OCI-LY7 (cell line): Measurements from ENCODE around the gene CDC42. TPM values are rescaled to one million over a fixed set of nuclear protein-coding genes. Genes with fewer than 3 reads are reported as not detected.
"Not testable (repeated sequence)": the region's sequence is repeated elsewhere in the genome, so short reads cannot be mapped to it uniquely, and the experiment has no call there.

Experiments used
- BruUV-seq: library from RNA; stranded (reverse); fragments of 400-500 nt; replicated peaks from 2 replicates; lab custom pipeline; 2021; lab: Mats Ljungman, UMichigan
- CTCF ChIA-PET: fragments of 300-600 bp; sonication (Branson Sonifier 250); formaldehyde crosslinking; loops from one replicate; lab custom pipeline; 2022; ENCODE audit warnings: antibody characterized with exemption; ENCODE audit not compliant: unreplicated experiment; lab: Charles Lee
- POLR2A ChIA-PET: fragments of 300-600 bp; sonication (Branson Sonifier 250); formaldehyde crosslinking; loops from one replicate; lab custom pipeline; 2022; ENCODE audit warnings: antibody characterized with exemption; lab: Charles Lee
- DNase-seq: peaks from one replicate; pipeline ENCODE4 v3.0.0-alpha.2; 2015; ENCODE audit warnings: low spot score
- H2AFZ ChIP-seq: fragments of 200-600 bp; sonication (generic), shearing (Covaris generic); 2 replicates; pipeline ENCODE4 v1.6.1; 2014; ENCODE audit warnings: mild to moderate bottlenecking, antibody characterized with exemption, low read length, moderate library complexity
- H3K27ac ChIP-seq: fragments of 200-600 bp; sonication (generic); 2 replicates; pipeline ENCODE4 v1.5.1; 2014; ENCODE audit warnings: mixed run types, low read depth, mild to moderate bottlenecking, moderate library complexity, low read length, inconsistent platforms; ENCODE audit not compliant: poor library complexity, severe bottlenecking
- H3K36me3 ChIP-seq: fragments of 200-600 bp; sonication (generic); 2 replicates; pipeline ENCODE4 v1.6.1; 2014; ENCODE audit warnings: mild to moderate bottlenecking, antibody characterized with exemption, low read length, moderate library complexity, mixed read lengths; ENCODE audit not compliant: insufficient read depth
- H3K4me1 ChIP-seq: fragments of 200-600 bp; sonication (generic); 2 replicates; pipeline ENCODE4 v1.5.1; 2014; ENCODE audit warnings: mild to moderate bottlenecking, low read length; ENCODE audit not compliant: insufficient read depth, poor library complexity, severe bottlenecking
- H3K4me2 ChIP-seq: fragments of 200-600 bp; sonication (generic); 2 replicates; pipeline ENCODE4 v1.6.1; 2014; ENCODE audit warnings: mild to moderate bottlenecking, low read length
- H3K4me3 ChIP-seq: fragments of 200-600 bp; sonication (generic); 2 replicates; pipeline ENCODE4 v1.5.1; 2014; ENCODE audit warnings: mild to moderate bottlenecking, low read depth, low read length; ENCODE audit not compliant: poor library complexity, severe bottlenecking
- H3K79me2 ChIP-seq: fragments of 200-600 bp; sonication (generic); 2 replicates; pipeline ENCODE4 v1.6.1; 2016; ENCODE audit warnings: low read depth, mild to moderate bottlenecking, low read length, moderate library complexity, mixed read lengths; ENCODE audit not compliant: insufficient read depth
- H3K9me2 ChIP-seq: fragments of 200-600 bp; sonication (generic); 2 replicates; pipeline ENCODE4 v1.6.1; 2016; ENCODE audit warnings: mild to moderate bottlenecking, low read length, mixed read lengths; ENCODE audit not compliant: insufficient read depth
- H3K9me3 ChIP-seq: fragments of 200-600 bp; sonication (generic); 2 replicates; pipeline ENCODE4 v1.6.1; 2014; ENCODE audit warnings: mild to moderate bottlenecking, mixed run types, low read length, mixed read lengths
- H4K20me1 ChIP-seq: fragments of 200-600 bp; sonication (generic); 2 replicates; pipeline ENCODE4 v1.6.1; 2014; ENCODE audit warnings: mild to moderate bottlenecking, antibody characterized with exemption, low read length, moderate library complexity, mixed read lengths; ENCODE audit not compliant: insufficient read depth
- EZH2phosphoT487 ChIP-seq: fragments of 200-600 bp; sonication (generic); IDR thresholded peaks from 2 replicates; pipeline ENCODE4 v1.6.1; 2018; ENCODE audit warnings: low read depth, borderline replicate concordance, mild to moderate bottlenecking, mixed run types, antibody characterized with exemption, low read length, moderate library complexity, mixed read lengths
- intact Hi-C: fragments of 100-400 bp; cut with micrococcal nuclease; formaldehyde crosslinking; loops from one replicate; pipeline ENCODE4 v1.10.0; 2022; ENCODE audit not compliant: unreplicated experiment
- total RNA-seq, 2 experiments: library from RNA; depleted of rRNA in 1 of 2; stranded (reverse); fragments of >200 nt in 1 of 2; shearing (Covaris generic) in 1 of 2; gene quantifications; 2 replicates each; pipeline ENCODE4 v1.2.3, GENCODE V29; 2014 to 2022
- TF ChIP-seq, protein P1 (sequence below): fragments of 200-600 bp; sonication (generic); conservative IDR thresholded peaks from 2 replicates; pipeline ENCODE4 v1.5.1; 2014; ENCODE audit warnings: mild to moderate bottlenecking, antibody characterized with exemption, low read length, moderate library complexity, mixed read lengths

CDC42 gene
- total RNA-seq, 2 experiments from 2014 or later = 109 to 157 TPM

DNA sequence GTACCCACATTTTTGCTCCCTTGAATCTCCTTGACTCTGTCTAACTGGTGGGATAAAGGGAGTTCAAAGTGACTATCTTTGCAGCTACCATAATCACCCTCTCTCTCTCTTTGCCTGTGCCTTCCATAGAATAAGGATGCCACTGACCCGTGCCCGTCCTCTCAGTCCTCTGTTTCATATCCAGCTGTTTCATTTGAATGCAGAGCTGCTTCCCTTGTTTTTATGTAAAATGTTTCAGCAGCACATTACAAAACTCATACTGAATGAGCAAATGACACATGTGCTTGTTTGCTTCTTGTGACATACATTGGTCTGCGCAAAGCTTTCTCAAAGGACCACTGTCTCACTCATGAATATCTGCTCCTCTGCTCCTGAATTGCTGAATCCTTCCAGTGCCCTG, 38.4 kb downstream of the CDC42 start:
- intact Hi-C loops = no loop called here
- CTCF ChIA-PET = interaction anchor here (0.7 kb wide), 1 partner anchor 36 kb away, joined by 3 read pairs; no protein-coding TSS in a partner anchor
- Histone ChIP-seq H3K9me3 (no peaks in the 10 kb centered on the region), H3K79me2 (peaks cover 45% of the 10 kb centered on the region), H3K4me2 (no peak overlapping the region), H3K4me1 (peaks cover 52% of the 10 kb centered on the region), H2AFZ (no peak overlapping the region), H3K27ac (no peak overlapping the region), H3K36me3 (peaks cover 85% of the 10 kb centered on the region), H4K20me1 (peaks cover 43% of the 10 kb centered on the region), H3K4me3 (no peak overlapping the region), H3K9me2 (no peaks in the 10 kb centered on the region)
- POLR2A ChIA-PET = no interaction called here
- DNase-seq = no peak
- no peak for TF ChIP-seq EZH2phosphoT487
- TF ChIP-seq, protein P1, sequence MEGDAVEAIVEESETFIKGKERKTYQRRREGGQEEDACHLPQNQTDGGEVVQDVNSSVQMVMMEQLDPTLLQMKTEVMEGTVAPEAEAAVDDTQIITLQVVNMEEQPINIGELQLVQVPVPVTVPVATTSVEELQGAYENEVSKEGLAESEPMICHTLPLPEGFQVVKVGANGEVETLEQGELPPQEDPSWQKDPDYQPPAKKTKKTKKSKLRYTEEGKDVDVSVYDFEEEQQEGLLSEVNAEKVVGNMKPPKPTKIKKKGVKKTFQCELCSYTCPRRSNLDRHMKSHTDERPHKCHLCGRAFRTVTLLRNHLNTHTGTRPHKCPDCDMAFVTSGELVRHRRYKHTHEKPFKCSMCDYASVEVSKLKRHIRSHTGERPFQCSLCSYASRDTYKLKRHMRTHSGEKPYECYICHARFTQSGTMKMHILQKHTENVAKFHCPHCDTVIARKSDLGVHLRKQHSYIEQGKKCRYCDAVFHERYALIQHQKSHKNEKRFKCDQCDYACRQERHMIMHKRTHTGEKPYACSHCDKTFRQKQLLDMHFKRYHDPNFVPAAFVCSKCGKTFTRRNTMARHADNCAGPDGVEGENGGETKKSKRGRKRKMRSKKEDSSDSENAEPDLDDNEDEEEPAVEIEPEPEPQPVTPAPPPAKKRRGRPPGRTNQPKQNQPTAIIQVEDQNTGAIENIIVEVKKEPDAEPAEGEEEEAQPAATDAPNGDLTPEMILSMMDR = no peak
- BruUV-seq = no TSS peak

DNA sequence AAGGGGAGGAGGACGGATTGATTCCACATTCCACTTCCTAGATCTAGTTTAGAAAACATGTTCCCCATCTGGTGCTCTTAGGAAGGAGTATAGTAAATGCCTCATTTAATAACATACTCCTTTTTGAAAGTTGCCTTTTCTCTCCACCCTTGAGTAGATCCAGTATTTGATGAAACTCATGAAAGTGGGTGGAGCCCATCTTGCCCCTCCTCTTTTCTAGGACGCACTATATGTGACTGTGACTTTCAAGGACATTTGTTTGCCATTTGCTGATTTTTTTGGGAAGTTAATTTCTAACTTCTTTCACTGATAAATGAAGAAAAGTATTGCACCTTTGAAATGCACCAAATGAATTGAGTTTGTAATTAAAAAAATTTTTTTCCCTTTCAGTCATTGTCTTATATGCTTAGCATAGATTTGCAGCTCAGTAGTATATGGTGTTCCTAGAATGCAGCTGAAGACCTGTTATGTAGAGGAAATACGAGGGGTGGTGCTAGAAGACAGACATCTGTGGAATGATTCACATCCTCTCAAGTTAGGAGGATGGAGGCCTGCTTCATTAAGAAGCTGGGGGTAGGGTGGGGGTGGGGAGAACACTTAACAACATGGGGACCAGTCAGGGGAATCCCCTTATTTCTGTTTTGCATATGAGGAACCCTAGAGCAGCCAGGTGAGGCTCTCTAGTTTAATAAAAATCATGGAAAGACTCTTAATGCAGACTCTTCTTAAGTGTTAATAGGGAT, 39.7 kb downstream of the CDC42 start:
- H3K27ac ChIP-seq, H3K9me3 ChIP-seq, intact Hi-C loops, H3K4me3 ChIP-seq, H3K9me2 ChIP-seq, H2AFZ ChIP-seq: not testable (repeated sequence)
- DNase-seq = peak; percentile 59
- peaks cover 52% of the 10 kb centered on the region for H3K4me1 ChIP-seq
- BruUV-seq = TSS peak; percentile 78
- H3K36me3 ChIP-seq = peaks cover 84% of the 10 kb centered on the region
- peaks cover 41% of the 10 kb centered on the region for H3K79me2 ChIP-seq
- POLR2A ChIA-PET = interaction anchor here (0.6 to 1.0 kb wide), 4 partner anchors 51 to 121 kb away, joined by 3 to 4 read pairs (median 3); no protein-coding TSS in a partner anchor
- peaks cover 43% of the 10 kb centered on the region for H4K20me1 ChIP-seq
- CTCF ChIA-PET = interaction anchor here (0.5 to 0.6 kb wide), 2 partner anchors 43 to 105 kb away, joined by 3 to 5 read pairs; no protein-coding TSS in a partner anchor
- H3K4me2 ChIP-seq = peak overlapping the region; percentile 18; the same call in 1 of the 2 replicates

DNA sequence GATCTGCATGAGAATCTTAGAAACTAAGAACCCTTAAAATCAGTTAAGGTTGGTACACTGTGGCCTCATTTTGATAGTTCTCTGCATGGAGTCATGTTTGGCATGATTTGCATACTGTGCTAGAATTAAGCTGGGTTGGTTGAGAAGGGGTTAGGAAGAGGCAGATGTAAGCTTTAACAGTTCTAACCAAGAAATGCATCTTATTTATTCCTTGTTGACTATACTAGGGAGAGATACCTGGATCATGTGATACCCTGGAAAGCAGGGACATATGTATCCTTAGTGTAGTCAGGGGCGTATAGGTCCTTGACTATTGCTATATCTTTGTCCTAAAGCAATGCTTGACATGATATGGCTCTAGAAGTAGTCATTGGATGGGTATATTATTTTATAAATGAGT, 41.0 kb downstream of the CDC42 start:
- Histone ChIP-seq H3K9me3 (no peaks in the 10 kb centered on the region), H3K4me1 (peaks cover 46% of the 10 kb centered on the region), H3K27ac (no peak overlapping the region), H4K20me1 (peaks cover 34% of the 10 kb centered on the region), H3K4me2 (no peak overlapping the region), H3K9me2 (no peaks in the 10 kb centered on the region), H2AFZ (no peak overlapping the region), H3K79me2 (peaks cover 27% of the 10 kb centered on the region), H3K4me3 (no peak overlapping the region), H3K36me3 (peaks cover 82% of the 10 kb centered on the region)
- no TSS peak for BruUV-seq
- intact Hi-C loops = no loop called here
- no peak for DNase-seq
- ChIA-PET POLR2A (interaction anchor here (1.0 kb wide), 1 partner anchor 53 kb away, joined by 3 read pairs; no protein-coding TSS in a partner anchor), CTCF (no interaction called here)
- no peak for TF ChIP-seq EZH2phosphoT487
- TF ChIP-seq, protein P1 = no peak
